Endodermal cell (in vitro differentiated cells): ENCODE measurements around the gene UGP2. TPM values are rescaled to one million over a fixed set of nuclear protein-coding genes. Genes with fewer than 3 reads are reported as not detected.

Source experiments
- DNase-seq: peaks from one replicate; pipeline ENCODE4 v3.0.0-alpha.2; 2017
- H3K27ac ChIP-seq: 2 replicates; pipeline ENCODE4 v1.5.1; 2013; ENCODE audit warnings: mild to moderate bottlenecking, low read depth, low read length, moderate library complexity
- H3K27me3 ChIP-seq: 2 replicates; pipeline ENCODE4 v1.6.1; 2013; ENCODE audit warnings: mild to moderate bottlenecking, low read length, moderate library complexity; ENCODE audit not compliant: insufficient read depth, control insufficient read depth, poor library complexity, severe bottlenecking
- H3K36me3 ChIP-seq: 2 replicates; pipeline ENCODE4 v1.7.0; 2013; ENCODE audit warnings: mild to moderate bottlenecking, low read length, moderate library complexity; ENCODE audit not compliant: control insufficient read depth, insufficient read depth
- H3K4me1 ChIP-seq: one replicate; pipeline ENCODE4 v1.7.0; 2013; ENCODE audit warnings: low read length; ENCODE audit not compliant: control insufficient read depth, insufficient read depth
- H3K4me3 ChIP-seq: 2 replicates; pipeline ENCODE4 v1.5.1; 2013; ENCODE audit warnings: mild to moderate bottlenecking, low read length, moderate library complexity
- H3K9ac ChIP-seq: 2 replicates; pipeline ENCODE4 v1.6.1; 2013; ENCODE audit warnings: mild to moderate bottlenecking, low read length, moderate library complexity; ENCODE audit not compliant: poor library complexity, severe bottlenecking; ENCODE audit errors: extremely low read depth
- H3K9me3 ChIP-seq: 2 replicates; pipeline ENCODE4 v1.6.1; 2013; ENCODE audit warnings: mild to moderate bottlenecking, low read length, moderate library complexity; ENCODE audit not compliant: control insufficient read depth
- H3K27ac Mint-ChIP-seq: 2 replicates; pipeline ENCODE4 v1.8.0; 2020; ENCODE audit warnings: mixed read lengths
- H3K27me3 Mint-ChIP-seq: 2 replicates; pipeline ENCODE4 v1.8.0; 2021; ENCODE audit warnings: mild to moderate bottlenecking, mixed read lengths; ENCODE audit not compliant: insufficient read depth
- H3K36me3 Mint-ChIP-seq: 2 replicates; pipeline ENCODE4 v1.8.0; 2020; ENCODE audit warnings: low read depth, mixed read lengths
- H3K4me1 Mint-ChIP-seq: 2 replicates; pipeline ENCODE4 v1.8.0; 2020; ENCODE audit warnings: mixed read lengths
- H3K4me3 Mint-ChIP-seq: 2 replicates; pipeline ENCODE4 v1.8.0; 2020; ENCODE audit warnings: mild to moderate bottlenecking, moderate library complexity, mixed read lengths
- H3K9me3 Mint-ChIP-seq: 2 replicates; pipeline ENCODE4 v1.8.0; 2020; ENCODE audit warnings: mild to moderate bottlenecking, mixed read lengths
- CTCF ChIP-seq: fragments of 200-600 bp; sonication (generic); conservative IDR thresholded peaks from 2 replicates; pipeline ENCODE4 v1.5.0; 2021; ENCODE audit warnings: antibody characterized with exemption, mild to moderate bottlenecking
- WGBS, 2 experiments: methylation state at CpG; one replicate each; pipeline versions ENCODE4 v1.1.5 to v1.1.7; 2013; ENCODE audit warnings: missing lambda C conversion rate in 2 of 2, mixed read lengths in 1 of 2; ENCODE audit not compliant: insufficient coverage in 1 of 2, insufficient read length in 1 of 2; 5-methylcytosine and 5-hydroxymethylcytosine counted together
- total RNA-seq, 2 donors: library from RNA; stranded (reverse); fragmentation: NEBNext Ultra II Directional in 1 of 2; extraction: Animal tissue kit (Norgen Biotek cat#: 25700) in 1 of 2; gene quantifications; 2 replicates in 1 of 2; 3 replicates in 1 of 2; pipeline ENCODE4 v1.2.1, GENCODE V29; 2021

UGP2 gene
- total RNA-seq, 2 donors from 2014 or later = 104 to 136 TPM

GRCh38 chr2:63818271-63818670 lies 23.4 kb upstream of the UGP2 start:
- TF ChIP-seq CTCF = no peak

GRCh38 chr2:63819256-63819655 lies 22.4 kb upstream of the UGP2 start:
- no peak overlapping the region for H3K9ac ChIP-seq
- TF ChIP-seq CTCF = no peak
- no peak overlapping the region for H3K27ac ChIP-seq
- H3K36me3 Mint-ChIP-seq = no peaks in the 10 kb centered on the region
- H3K27me3 ChIP-seq = no peaks in the 10 kb centered on the region
- H3K9me3 ChIP-seq = no peaks in the 10 kb centered on the region
- H3K4me1 Mint-ChIP-seq = peaks cover 4% of the 10 kb centered on the region
- DNase-seq = no peak
- no peak overlapping the region for H3K4me3 Mint-ChIP-seq
- H3K9me3 Mint-ChIP-seq = no peaks in the 10 kb centered on the region
- whole genome bisulfite sequencing, 2 experiments = 75 to 81% methylated on average over 2 to 3 of the region's 3 CpGs
- H3K4me3 ChIP-seq = no peak overlapping the region
- no peak overlapping the region for H3K27ac Mint-ChIP-seq
- H3K27me3 Mint-ChIP-seq = no peaks in the 10 kb centered on the region
- no peaks in the 10 kb centered on the region for H3K4me1 ChIP-seq
- no peaks in the 10 kb centered on the region for H3K36me3 ChIP-seq

More at GRCh38 chr2:63818271-63818670, 23.4 kb upstream of the UGP2 start:
- Mint-ChIP-seq H3K36me3 (no peaks in the 10 kb centered on the region), H3K27me3 (no peaks in the 10 kb centered on the region), H3K4me3 (no peak overlapping the region), H3K27ac (no peak overlapping the region), H3K4me1 (peaks cover 4% of the 10 kb centered on the region), H3K9me3 (no peaks in the 10 kb centered on the region)
- Histone ChIP-seq H3K9ac (no peak overlapping the region), H3K9me3 (no peaks in the 10 kb centered on the region), H3K36me3 (no peaks in the 10 kb centered on the region), H3K27me3 (no peaks in the 10 kb centered on the region), H3K4me1 (no peaks in the 10 kb centered on the region), H3K27ac (no peak overlapping the region), H3K4me3 (no peak overlapping the region)
- no peak for DNase-seq
- 95% methylated on average over 2 of the region's 2 CpGs; no CpG with 5 or more reads in 1 of the 2 experiments for WGBS, 2 experiments

GRCh38 chr2:63819765-63820717 lies 21.7 kb upstream of the UGP2 start:
- Histone ChIP-seq H3K36me3 (no peaks in the 10 kb centered on the region), H3K9me3 (no peaks in the 10 kb centered on the region), H3K27me3 (no peaks in the 10 kb centered on the region), H3K4me1 (no peaks in the 10 kb centered on the region), H3K27ac (no peak overlapping the region), H3K4me3 (no peak overlapping the region), H3K9ac (no peak overlapping the region)
- Mint-ChIP-seq H3K9me3 (no peaks in the 10 kb centered on the region), H3K27me3 (no peaks in the 10 kb centered on the region), H3K27ac (no peak overlapping the region), H3K36me3 (no peaks in the 10 kb centered on the region), H3K4me3 (no peak overlapping the region), H3K4me1 (peaks cover 4% of the 10 kb centered on the region)
- TF ChIP-seq CTCF = no peak
- 40 to 85% methylated on average over 1 to 6 of the region's 6 CpGs for WGBS, 2 experiments
- peak; percentile 47 for DNase-seq
